Measurements from ENCODE around the gene ATXN10. TPM values are rescaled to one million over a fixed set of nuclear protein-coding genes. Genes with fewer than 3 reads are reported as not detected.

ATXN10 gene
- total RNA-seq, 2 experiments from 2014 or later, result 114 to 121 TPM

DNA sequence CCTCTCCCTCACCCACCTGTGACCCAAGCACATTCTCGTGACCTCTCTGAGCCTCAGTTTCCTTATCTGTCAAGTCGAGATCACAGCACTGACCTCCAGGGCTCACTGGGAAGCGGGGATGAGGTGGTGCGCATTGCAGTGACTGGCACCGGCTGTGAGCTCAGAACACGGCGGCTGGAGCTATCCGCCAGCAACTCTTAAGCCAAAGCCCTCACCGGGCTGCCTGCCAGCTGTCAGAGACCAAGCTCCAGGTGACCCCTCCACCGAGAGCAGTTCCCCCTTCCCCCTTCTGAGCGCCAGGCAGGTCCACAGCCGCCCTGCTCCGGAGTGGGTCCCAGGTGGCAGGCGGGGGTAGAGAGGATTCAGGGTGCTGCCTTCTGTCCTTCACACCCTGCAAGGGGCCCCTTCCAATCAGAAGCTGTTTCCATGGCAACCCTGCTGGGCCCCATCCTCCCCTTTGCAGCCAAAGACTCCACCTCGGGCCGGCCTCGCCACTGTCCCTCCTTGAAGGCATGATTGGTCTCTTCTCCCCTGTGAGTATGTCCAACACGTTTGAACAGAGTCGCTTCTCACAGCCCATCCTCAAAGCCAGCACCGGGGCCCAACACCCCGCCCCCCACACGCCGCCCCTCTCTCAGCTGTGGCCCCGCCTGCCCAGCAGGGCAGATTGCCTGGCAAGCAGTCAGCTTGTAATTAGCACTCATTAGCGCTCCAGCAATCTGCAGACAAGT, 206.6 kb downstream of the ATXN10 start:
- H3K27me3 Mint-ChIP-seq, result peaks cover 24% of the 10 kb centered on the region

DNA sequence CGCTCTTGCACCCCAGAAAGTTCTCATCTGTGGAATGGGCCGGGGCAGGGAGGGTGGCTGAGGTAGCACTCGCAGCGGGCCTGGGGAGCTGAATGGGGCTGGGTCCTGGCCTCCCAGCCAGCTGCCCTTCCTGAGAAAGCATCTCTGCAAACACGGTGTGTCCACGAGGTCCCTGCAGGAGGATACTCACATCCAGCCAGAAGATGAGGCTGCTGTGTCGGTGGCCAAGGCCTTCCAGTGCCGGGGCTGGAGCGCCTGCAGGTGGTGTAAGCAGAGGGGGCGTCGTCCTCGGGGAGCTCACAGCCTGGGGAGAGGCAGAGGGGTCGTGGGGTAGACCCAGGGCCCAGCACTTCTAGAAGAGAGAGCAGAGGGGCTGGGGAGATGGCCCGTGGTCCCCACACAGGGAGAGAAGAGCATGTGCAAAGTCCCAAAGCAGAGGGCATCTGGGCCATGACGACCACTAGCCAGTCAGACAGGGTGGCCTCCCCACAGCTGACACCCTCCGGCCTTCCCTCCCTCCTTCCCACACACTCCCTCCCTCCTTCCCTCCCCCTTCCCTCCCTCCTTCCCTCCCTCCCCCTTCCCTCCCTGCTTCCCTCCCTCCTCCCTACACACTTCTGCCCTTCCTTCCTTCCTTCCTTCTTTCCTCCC, 207.4 kb downstream of the ATXN10 start:
- ATAC-seq (no peak), DNase-seq (no peak)
- Mint-ChIP-seq H3K9me3 (no peaks in the 10 kb centered on the region), H3K4me1 (ENCODE audit: low read depth) (no peaks in the 10 kb centered on the region), H3K27me3 (peaks cover 29% of the 10 kb centered on the region), H3K27ac (no peak overlapping the region), H3K36me3 (ENCODE audit: low read depth) (no peaks in the 10 kb centered on the region), H3K4me3 (no peak overlapping the region)
- TF ChIP-seq, protein P1, sequence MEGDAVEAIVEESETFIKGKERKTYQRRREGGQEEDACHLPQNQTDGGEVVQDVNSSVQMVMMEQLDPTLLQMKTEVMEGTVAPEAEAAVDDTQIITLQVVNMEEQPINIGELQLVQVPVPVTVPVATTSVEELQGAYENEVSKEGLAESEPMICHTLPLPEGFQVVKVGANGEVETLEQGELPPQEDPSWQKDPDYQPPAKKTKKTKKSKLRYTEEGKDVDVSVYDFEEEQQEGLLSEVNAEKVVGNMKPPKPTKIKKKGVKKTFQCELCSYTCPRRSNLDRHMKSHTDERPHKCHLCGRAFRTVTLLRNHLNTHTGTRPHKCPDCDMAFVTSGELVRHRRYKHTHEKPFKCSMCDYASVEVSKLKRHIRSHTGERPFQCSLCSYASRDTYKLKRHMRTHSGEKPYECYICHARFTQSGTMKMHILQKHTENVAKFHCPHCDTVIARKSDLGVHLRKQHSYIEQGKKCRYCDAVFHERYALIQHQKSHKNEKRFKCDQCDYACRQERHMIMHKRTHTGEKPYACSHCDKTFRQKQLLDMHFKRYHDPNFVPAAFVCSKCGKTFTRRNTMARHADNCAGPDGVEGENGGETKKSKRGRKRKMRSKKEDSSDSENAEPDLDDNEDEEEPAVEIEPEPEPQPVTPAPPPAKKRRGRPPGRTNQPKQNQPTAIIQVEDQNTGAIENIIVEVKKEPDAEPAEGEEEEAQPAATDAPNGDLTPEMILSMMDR (IDR thresholded peaks at IDR 0.05), result no peak
- intact Hi-C loops (cut with micrococcal nuclease), result no loop called here
- CTCF ChIA-PET, result interaction anchor here (2.4 kb wide), 1 partner anchor 15 kb away, joined by 14 read pairs; no protein-coding TSS in a partner anchor
- POLR2A ChIA-PET, result interaction anchor here (1.4 kb wide), 1 partner anchor 26 kb away, joined by 3 read pairs; no protein-coding TSS in a partner anchor

More for the DNA sequence above, 206.6 kb downstream of the ATXN10 start:
- Mint-ChIP-seq H3K4me1 (ENCODE audit: low read depth) (no peaks in the 10 kb centered on the region), H3K36me3 (ENCODE audit: low read depth) (no peaks in the 10 kb centered on the region), H3K9me3 (peaks cover 2% of the 10 kb centered on the region), H3K27ac (no peak overlapping the region), H3K4me3 (no peak overlapping the region)
- intact Hi-C loops (cut with micrococcal nuclease), result no loop called here
- POLR2A ChIA-PET, result interaction anchor here (1.4 kb wide), 1 partner anchor 25 kb away, joined by 3 read pairs; no protein-coding TSS in a partner anchor
- ATAC-seq (no peak), DNase-seq (no peak)
- TF ChIP-seq, protein P1 (IDR thresholded peaks at IDR 0.05), result no peak
- CTCF ChIA-PET, result interaction anchor here (2.4 kb wide), 1 partner anchor 15 kb away, joined by 14 read pairs; no protein-coding TSS in a partner anchor

DNA sequence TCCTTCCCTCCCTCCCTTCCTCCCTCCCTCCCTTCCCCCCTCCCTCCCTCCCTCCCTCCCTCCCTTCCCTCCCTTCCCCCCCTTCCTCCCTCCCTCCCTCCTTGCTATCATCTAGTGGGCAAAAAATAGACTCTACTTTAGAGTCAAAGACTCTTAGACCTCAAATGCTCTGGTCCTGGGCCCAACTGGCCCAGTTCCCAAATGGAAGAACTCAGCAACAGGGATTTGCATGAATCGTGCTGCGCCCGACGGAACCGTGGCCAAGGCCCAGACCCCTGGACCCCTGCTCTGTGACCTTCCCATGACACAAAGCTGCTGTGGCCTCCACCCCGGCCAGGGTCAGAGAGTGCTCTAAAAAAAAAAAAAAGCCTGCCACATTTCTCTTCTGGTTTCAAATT, 207.9 kb downstream of the ATXN10 start:
- Mint-ChIP-seq H3K4me1 (ENCODE audit: low read depth) (no peaks in the 10 kb centered on the region), H3K27me3 (peaks cover 29% of the 10 kb centered on the region), H3K36me3 (ENCODE audit: low read depth) (no peaks in the 10 kb centered on the region), H3K4me3 (no peak overlapping the region), H3K9me3 (no peaks in the 10 kb centered on the region), H3K27ac (no peak overlapping the region)
- TF ChIP-seq, protein P1 (IDR thresholded peaks at IDR 0.05), result no peak
- ATAC-seq (no peak), DNase-seq (no peak)
- ChIA-PET POLR2A (no interaction called here), CTCF (no interaction called here)
- intact Hi-C loops (cut with micrococcal nuclease), result no loop called here

DNA sequence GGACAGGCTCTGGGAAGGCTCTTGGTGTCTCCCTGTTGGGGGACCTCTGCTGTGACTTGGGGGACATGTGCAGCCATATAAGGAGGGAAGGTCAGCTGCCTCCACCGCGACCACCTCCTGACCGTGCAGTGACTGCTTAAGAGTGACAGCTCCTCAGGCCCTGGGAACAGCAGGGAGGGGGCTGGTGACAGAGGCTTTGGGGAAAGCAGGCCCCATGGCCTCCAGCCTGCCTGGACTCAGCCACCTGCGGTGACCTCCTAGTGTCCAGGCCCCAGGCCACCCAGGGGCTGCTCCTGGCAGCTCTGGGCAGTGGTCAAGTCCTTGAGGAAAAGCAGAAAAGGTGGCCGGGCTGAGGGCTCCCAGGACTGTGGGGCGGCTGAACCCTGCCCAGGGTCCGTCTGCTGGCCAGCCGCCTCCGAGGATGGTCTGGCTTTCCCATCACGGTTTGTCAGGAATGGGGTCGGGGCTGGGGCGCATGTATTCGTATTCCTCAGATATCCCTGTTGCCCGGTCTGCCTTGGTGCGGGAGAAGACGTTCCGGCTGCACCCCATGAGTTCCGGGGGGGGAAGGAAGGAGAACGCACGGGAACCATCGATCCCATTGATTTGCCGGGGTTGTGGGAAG, 208.6 kb downstream of the ATXN10 start:
- ChIA-PET CTCF (no interaction called here), POLR2A (no interaction called here)
- peaks cover 29% of the 10 kb centered on the region for H3K27me3 Mint-ChIP-seq
- TF ChIP-seq, protein P1 (IDR thresholded peaks at IDR 0.05), result no peak
- no peaks in the 10 kb centered on the region for H3K9me3 Mint-ChIP-seq
- intact Hi-C loops (cut with micrococcal nuclease), result no loop called here
- no peak for ATAC-seq
- H3K27ac Mint-ChIP-seq, result no peak overlapping the region
- no peaks in the 10 kb centered on the region for H3K4me1 Mint-ChIP-seq (ENCODE audit: low read depth)
- H3K4me3 Mint-ChIP-seq, result no peak overlapping the region
- H3K36me3 Mint-ChIP-seq (ENCODE audit: low read depth), result no peaks in the 10 kb centered on the region
- DNase-seq, result no peak

Data from activated CD8-positive, alpha-beta T cell treated with anti-CD3 and anti-CD28 coated beads for 36 hours (primary cell).